Liver (tissue), 9 donors: ENCODE data around the gene FBLN1. TPM values are rescaled to one million over a fixed set of nuclear protein-coding genes. Genes with fewer than 3 reads are reported as not detected.

Source experiments
- DNase-seq: peaks from one replicate; pipeline ENCODE4 v3.0.0-alpha.2; 2017; ENCODE audit warnings: low spot score
- H3K27ac ChIP-seq, 2 donors: one replicate each; pipeline ENCODE4 v1.7.0; 2013; ENCODE audit warnings: inconsistent platforms in 2 of 2, low read length in 2 of 2, control low read depth in 1 of 2, low read depth in 1 of 2, mild to moderate bottlenecking in 1 of 2
- H3K27me3 ChIP-seq, 4 donors: one replicate each; pipeline versions ENCODE4 v1.6.1 to v1.7.0; 2013; ENCODE audit warnings: low read length in 3 of 4, inconsistent platforms in 1 of 4, mild to moderate bottlenecking in 1 of 4, moderate library complexity in 1 of 4; ENCODE audit not compliant: control insufficient read depth in 4 of 4, insufficient read depth in 4 of 4
- H3K36me3 ChIP-seq, 4 donors: one replicate each; pipeline versions ENCODE4 v1.6.1 to v1.7.0; 2013; ENCODE audit warnings: low read length in 3 of 4, mild to moderate bottlenecking in 3 of 4, low read depth in 1 of 4, moderate library complexity in 1 of 4; ENCODE audit not compliant: control insufficient read depth in 4 of 4, insufficient read depth in 3 of 4
- H3K4me1 ChIP-seq, 4 donors: one replicate each; pipeline versions ENCODE4 v1.6.1 to v1.7.0; 2013; ENCODE audit warnings: low read length in 3 of 4, mild to moderate bottlenecking in 3 of 4, moderate library complexity in 1 of 4; ENCODE audit not compliant: control insufficient read depth in 4 of 4, insufficient read depth in 4 of 4
- H3K4me3 ChIP-seq, 3 donors: one replicate each; pipeline versions ENCODE4 v1.6.1 to v1.7.0; 2013; ENCODE audit warnings: low read length in 3 of 3, control low read depth in 1 of 3, low read depth in 1 of 3, mild to moderate bottlenecking in 1 of 3
- H3K9ac ChIP-seq, 2 donors: one replicate each; pipeline ENCODE4 v1.7.0; 2013; ENCODE audit warnings: low read length in 2 of 2, mild to moderate bottlenecking in 2 of 2, moderate library complexity in 2 of 2, control low read depth in 1 of 2, low read depth in 1 of 2
- H3K9me3 ChIP-seq, 4 donors: one replicate each; pipeline versions ENCODE4 v1.6.1 to v1.7.0; 2013; ENCODE audit warnings: low read length in 3 of 4; ENCODE audit not compliant: control insufficient read depth in 4 of 4
- ATF3 ChIP-seq: IDR thresholded peaks from 2 replicates; pipeline ENCODE4 v1.6.1; 2016; ENCODE audit warnings: antibody characterized with exemption
- CTCF ChIP-seq: fragments of 150-350 bp; IDR thresholded peaks from 2 replicates; pipeline ENCODE4 v1.5.1; 2017; ENCODE audit warnings: improper control_type of control experiment, low read depth, low read length; ENCODE audit not compliant: missing input control
- EGR1 ChIP-seq, 2 donors: IDR thresholded peaks; 2 replicates each; pipeline ENCODE4 v1.6.1; 2016 to 2018; ENCODE audit warnings: antibody characterized with exemption in 2 of 2, low read depth in 2 of 2
- FOXA1 ChIP-seq: IDR thresholded peaks from 2 replicates; pipeline ENCODE4 v1.6.1; 2016; ENCODE audit warnings: antibody characterized with exemption
- FOXA2 ChIP-seq: IDR thresholded peaks from 2 replicates; pipeline ENCODE4 v1.6.1; 2016; ENCODE audit warnings: antibody characterized with exemption
- GABPA ChIP-seq, 2 donors: IDR thresholded peaks in 1 of 2; conservative IDR thresholded peaks in 1 of 2; 2 replicates each; pipeline ENCODE4 v1.6.1; 2016; ENCODE audit warnings: antibody characterized with exemption in 2 of 2, mild to moderate bottlenecking in 1 of 2, moderate library complexity in 1 of 2
- HNF4A ChIP-seq, 2 donors: conservative IDR thresholded peaks; 2 replicates each; pipeline ENCODE4 v1.6.1; 2016; ENCODE audit warnings: antibody characterized with exemption in 2 of 2, mild to moderate bottlenecking in 2 of 2
- HNF4G ChIP-seq: IDR thresholded peaks from 2 replicates; pipeline ENCODE4 v1.6.1; 2016; ENCODE audit warnings: antibody characterized with exemption
- JUND ChIP-seq, 2 donors: IDR thresholded peaks; 2 replicates each; pipeline ENCODE4 v1.6.1; 2016; ENCODE audit warnings: antibody characterized with exemption in 2 of 2
- NR2F2 ChIP-seq: IDR thresholded peaks from 2 replicates; pipeline ENCODE4 v1.6.1; 2016; ENCODE audit warnings: antibody characterized with exemption
- RAD21 ChIP-seq, 2 donors: IDR thresholded peaks; 2 replicates each; pipeline ENCODE4 v1.6.1; 2016; ENCODE audit warnings: antibody characterized with exemption in 2 of 2, mild to moderate bottlenecking in 2 of 2
- REST ChIP-seq: IDR thresholded peaks from 2 replicates; pipeline ENCODE4 v1.6.1; 2016; ENCODE audit warnings: antibody characterized with exemption, mild to moderate bottlenecking
- RXRA ChIP-seq, 2 donors: IDR thresholded peaks; 2 replicates each; pipeline ENCODE4 v1.6.1; 2017 to 2018; ENCODE audit warnings: antibody characterized with exemption in 2 of 2, mild to moderate bottlenecking in 1 of 2
- SP1 ChIP-seq: IDR thresholded peaks from 2 replicates; pipeline ENCODE4 v1.6.1; 2018; ENCODE audit warnings: antibody characterized with exemption, mild to moderate bottlenecking
- TAF1 ChIP-seq: conservative IDR thresholded peaks from 2 replicates; pipeline ENCODE4 v1.6.1; 2016; ENCODE audit warnings: antibody characterized with exemption, mild to moderate bottlenecking
- YY1 ChIP-seq: IDR thresholded peaks from 2 replicates; pipeline ENCODE4 v1.6.1; 2016; ENCODE audit warnings: antibody characterized with exemption, mild to moderate bottlenecking
- ZBTB33 ChIP-seq: IDR thresholded peaks from 2 replicates; pipeline ENCODE4 v1.6.1; 2016; ENCODE audit warnings: antibody characterized with exemption
- WGBS: extraction: QIAGEN DNeasy Blood & Tissue Kit; methylation state at CpG from one replicate; pipeline ENCODE4 v1.1.7; 2013; 5-methylcytosine and 5-hydroxymethylcytosine counted together
- polyA plus RNA-seq, 2 donors: library from polyadenylated mRNA; stranded (reverse) in 1 of 2; unstranded in 1 of 2; fragments of 200-250 nt in 1 of 2; fragments of >200 nt in 1 of 2; fragmentation: Nextera tagmentation in 1 of 2; extraction: Ambion mirVana in 1 of 2; gene quantifications; one replicate each; pipeline versions ENCODE4 v1.2.1 to v1.2.3, GENCODE V29; 2013 to 2015
- total RNA-seq, 2 donors: library from RNA; depleted of rRNA; stranded (reverse); fragments of >200 nt; gene quantifications; one replicate each; pipeline ENCODE4 v1.2.3, GENCODE V29; 2014
- TF ChIP-seq, protein P1 (sequence below): IDR thresholded peaks from 2 replicates; pipeline ENCODE4 v1.6.1; 2016; ENCODE audit warnings: antibody characterized with exemption
- donor health status: healthy.
- donor health status: healthy.
- donor health status: healthy.
- donor health status: healthy.
- donor health status: healthy.

The FBLN1 gene
- total and polyA plus RNA-seq, 4 donors, result 2.2 to 9.3 (median 6.3) TPM

DNA sequence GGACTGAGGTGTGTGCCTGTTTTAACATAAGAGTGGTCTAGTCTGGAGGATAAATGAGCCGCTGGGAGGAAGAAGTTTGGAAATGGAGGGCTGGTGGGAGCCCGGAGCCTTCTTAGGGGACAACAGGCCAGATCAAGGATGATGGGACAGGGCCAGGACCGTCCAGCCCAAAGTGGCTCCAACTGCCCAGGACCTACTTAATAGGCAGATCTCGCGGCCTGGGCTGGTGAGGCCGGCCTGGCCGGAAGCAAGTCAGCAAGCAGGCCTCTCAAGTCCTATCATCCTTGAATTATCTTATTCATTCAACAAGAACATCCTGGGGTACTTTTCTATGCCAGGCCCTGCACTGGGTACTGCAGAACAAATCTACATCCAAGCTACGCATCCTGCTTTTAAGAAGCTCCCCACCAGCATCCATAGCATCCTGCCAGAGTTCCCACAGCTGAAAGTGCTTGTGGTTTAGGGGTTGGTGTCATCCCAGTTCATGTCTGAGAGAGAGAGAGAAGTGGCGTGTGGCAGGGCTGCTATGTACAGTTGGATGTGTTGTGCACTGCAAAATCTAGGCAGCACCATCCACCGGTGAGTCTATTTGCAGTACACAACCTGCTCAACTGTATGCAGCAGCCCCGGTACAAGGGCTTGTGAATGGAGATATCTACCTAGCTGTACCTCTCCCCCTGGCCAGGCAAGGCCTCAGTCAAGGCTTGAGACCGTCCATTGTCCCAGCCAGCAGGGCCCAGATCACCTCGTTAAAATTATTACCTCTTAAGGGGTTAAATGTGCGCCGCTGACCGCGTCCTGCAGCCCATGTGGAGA lies 82.1 kb downstream of the FBLN1 start:
- TF ChIP-seq CTCF, result no peak
- no peak for TF ChIP-seq REST
- TF ChIP-seq TAF1, result no peak
- no peak for TF ChIP-seq RXRA (IDR thresholded peaks at IDR 0.05)
- TF ChIP-seq FOXA1, result no peak
- H3K4me1 ChIP-seq, result no peaks in the 10 kb centered on the region
- no peaks in the 10 kb centered on the region for H3K27me3 ChIP-seq
- no peak overlapping the region for H3K27ac ChIP-seq
- no peak overlapping the region for H3K9ac ChIP-seq
- no peaks in the 10 kb centered on the region for H3K9me3 ChIP-seq
- H3K4me3 ChIP-seq, result no peak overlapping the region
- WGBS, result 90% methylated on average over 17 of the region's 17 CpGs
- no peaks in the 10 kb centered on the region for H3K36me3 ChIP-seq
- DNase-seq, result no peak

- Histone ChIP-seq H3K9ac (no peak overlapping the region), H3K4me1 (no peaks in the 10 kb centered on the region), H3K4me3 (no peak overlapping the region), H3K27me3 (no peaks in the 10 kb centered on the region), H3K9me3 (no peaks in the 10 kb centered on the region), H3K36me3 (no peaks in the 10 kb centered on the region), H3K27ac (no peak overlapping the region)
- 86% methylated on average over 13 of the region's 13 CpGs for whole genome bisulfite sequencing
- no peak for DNase-seq
- TF ChIP-seq FOXA1 (no peak), RXRA (IDR thresholded peaks at IDR 0.05) (no peak), REST (no peak), HNF4G (no peak), FOXA2 (no peak), JUND (IDR thresholded peaks at IDR 0.05) (no peak), ATF3 (no peak), YY1 (no peak), NR2F2 (no peak), ZBTB33 (no peak), GABPA (IDR thresholded peaks at IDR 0.05 in 1 of 2, conservative IDR thresholded peaks at IDR 0.05 in 1 of 2) (no peak), HNF4A (conservative IDR thresholded peaks at IDR 0.05) (no peak), RAD21 (IDR thresholded peaks at IDR 0.05) (no peak), SP1 (no peak), TAF1 (no peak), EGR1 (IDR thresholded peaks at IDR 0.05; ENCODE audit: low read depth in 2 of 2) (no peak)
- TF ChIP-seq, protein P1, sequence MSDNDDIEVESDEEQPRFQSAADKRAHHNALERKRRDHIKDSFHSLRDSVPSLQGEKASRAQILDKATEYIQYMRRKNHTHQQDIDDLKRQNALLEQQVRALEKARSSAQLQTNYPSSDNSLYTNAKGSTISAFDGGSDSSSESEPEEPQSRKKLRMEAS, result no peak
Observed at GRCh38 chr22:45585437-45585755, 82.7 kb downstream of the FBLN1 start.
